Measurements from ENCODE around the gene THYN1. TPM values are rescaled to one million over a fixed set of nuclear protein-coding genes. Genes with fewer than 3 reads are reported as not detected.

THYN1 gene
- total and polyA plus RNA-seq, 2 donors (not counting 1 experiment from before 2014, with no cell fraction given), result 54.9 to 88.7 TPM

DNA sequence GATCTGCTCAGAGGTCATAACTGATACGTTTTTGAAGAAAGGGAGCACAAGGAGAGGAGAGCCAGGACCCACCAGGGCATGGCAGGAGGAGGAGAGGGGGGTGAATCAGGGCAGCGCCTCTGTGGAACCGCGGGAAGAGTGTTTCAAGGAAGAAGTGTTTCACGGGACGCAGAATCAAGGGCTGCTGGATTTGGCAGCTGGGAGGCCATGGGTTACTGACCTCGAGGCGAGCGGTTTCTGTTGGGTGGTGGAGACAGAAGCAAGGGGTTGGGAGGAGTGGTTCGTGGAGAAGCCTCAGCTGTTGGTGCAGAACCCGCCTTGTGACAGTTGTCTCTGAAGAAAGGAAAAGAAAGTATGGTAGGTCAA is 15.6 kb downstream of the THYN1 start:
- Histone ChIP-seq H3K4me2 (ENCODE audit: extremely low read depth, insufficient read depth, low read length) (no peak overlapping the region), H3K36me3 (ENCODE audit: control insufficient read depth, insufficient read depth, low read length) (peaks cover 3% of the 10 kb centered on the region), H3K27ac (ENCODE audit: insufficient read depth, low read length) (no peak overlapping the region), H3K9ac (ENCODE audit: insufficient read depth, low read length) (no peak overlapping the region), H3K9me3 (ENCODE audit: control insufficient read depth, insufficient read depth, low read depth, low read length) (no peaks in the 10 kb centered on the region), H3K27me3 (ENCODE audit: control insufficient read depth, insufficient read depth, low read length) (no peaks in the 10 kb centered on the region), H3K79me2 (ENCODE audit: control insufficient read depth, insufficient read depth, low read length) (peaks cover 3% of the 10 kb centered on the region), H3K4me3 (replicated peaks in 1 of 4; ENCODE audit: control extremely low read depth in 1 of 4, insufficient read depth in 1 of 4, low read depth in 3 of 4, low read length in 4 of 4) (no peak overlapping the region), H4K20me1 (ENCODE audit: control insufficient read depth, extremely low read depth, insufficient read depth, low read length) (no peaks in the 10 kb centered on the region), H2AFZ (ENCODE audit: low read length) (no peak overlapping the region), H3K4me1 (ENCODE audit: control insufficient read depth, extremely low read depth, insufficient read depth, low read length) (no peaks in the 10 kb centered on the region)
- DNase-seq (ENCODE audit: low read depth in 2 of 2), result no peak
- TF ChIP-seq, protein P1, sequence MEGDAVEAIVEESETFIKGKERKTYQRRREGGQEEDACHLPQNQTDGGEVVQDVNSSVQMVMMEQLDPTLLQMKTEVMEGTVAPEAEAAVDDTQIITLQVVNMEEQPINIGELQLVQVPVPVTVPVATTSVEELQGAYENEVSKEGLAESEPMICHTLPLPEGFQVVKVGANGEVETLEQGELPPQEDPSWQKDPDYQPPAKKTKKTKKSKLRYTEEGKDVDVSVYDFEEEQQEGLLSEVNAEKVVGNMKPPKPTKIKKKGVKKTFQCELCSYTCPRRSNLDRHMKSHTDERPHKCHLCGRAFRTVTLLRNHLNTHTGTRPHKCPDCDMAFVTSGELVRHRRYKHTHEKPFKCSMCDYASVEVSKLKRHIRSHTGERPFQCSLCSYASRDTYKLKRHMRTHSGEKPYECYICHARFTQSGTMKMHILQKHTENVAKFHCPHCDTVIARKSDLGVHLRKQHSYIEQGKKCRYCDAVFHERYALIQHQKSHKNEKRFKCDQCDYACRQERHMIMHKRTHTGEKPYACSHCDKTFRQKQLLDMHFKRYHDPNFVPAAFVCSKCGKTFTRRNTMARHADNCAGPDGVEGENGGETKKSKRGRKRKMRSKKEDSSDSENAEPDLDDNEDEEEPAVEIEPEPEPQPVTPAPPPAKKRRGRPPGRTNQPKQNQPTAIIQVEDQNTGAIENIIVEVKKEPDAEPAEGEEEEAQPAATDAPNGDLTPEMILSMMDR (conservative IDR thresholded peaks at IDR 0.05 in 1 of 2, IDR thresholded peaks at IDR 0.05 in 1 of 2; ENCODE audit: low read depth in 1 of 2, low read length in 2 of 2), result no peak
- TF ChIP-seq EZH2 (IDR thresholded peaks at IDR 0.05; ENCODE audit: low read length, missing control alignments), result no peak

DNA sequence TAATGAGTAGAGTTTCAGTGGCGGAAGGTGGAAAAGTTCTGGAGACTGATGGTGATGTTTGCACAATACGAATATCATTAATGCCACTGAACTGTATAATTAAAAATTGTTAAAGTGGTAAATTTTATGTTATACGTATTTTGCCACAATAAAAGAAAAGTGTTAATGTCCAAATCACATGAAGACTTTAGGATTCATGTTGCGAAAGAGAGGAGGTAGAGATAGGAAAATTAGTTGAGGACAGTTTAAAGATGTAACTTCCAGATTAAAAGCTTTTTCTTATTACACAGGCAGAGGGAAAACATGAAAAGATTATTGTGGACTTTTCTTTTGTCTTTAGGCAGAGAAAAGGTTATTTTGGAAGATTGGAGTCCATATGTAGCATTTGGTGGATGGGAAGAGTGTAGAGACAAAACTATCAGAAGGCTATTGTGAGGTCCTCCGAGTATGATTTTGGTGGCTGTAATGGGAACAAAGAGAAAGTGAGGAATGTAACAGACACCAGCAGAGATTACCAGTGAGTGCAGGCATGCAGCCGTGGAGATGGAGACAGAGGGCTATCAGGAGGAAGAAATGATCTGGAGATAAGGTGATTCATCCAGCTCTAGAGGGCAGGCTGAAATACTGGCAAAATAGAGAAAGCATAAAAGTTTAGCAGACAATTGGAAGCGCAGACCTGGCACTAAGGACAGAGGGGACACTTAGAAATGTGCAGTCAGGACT is 16.2 kb downstream of the THYN1 start:
- TF ChIP-seq EZH2 (IDR thresholded peaks at IDR 0.05; ENCODE audit: low read length, missing control alignments), result no peak
- TF ChIP-seq, protein P1 (conservative IDR thresholded peaks at IDR 0.05 in 1 of 2, IDR thresholded peaks at IDR 0.05 in 1 of 2; ENCODE audit: low read depth in 1 of 2, low read length in 2 of 2), result no peak
- no peak overlapping the region for H3K4me2 ChIP-seq (ENCODE audit: extremely low read depth, insufficient read depth, low read length)
- H3K79me2 ChIP-seq (ENCODE audit: control insufficient read depth, insufficient read depth, low read length), result peaks cover 7% of the 10 kb centered on the region
- H3K4me3 ChIP-seq (replicated peaks in 1 of 4; ENCODE audit: control extremely low read depth in 1 of 4, insufficient read depth in 1 of 4, low read depth in 3 of 4, low read length in 4 of 4), result no peak overlapping the region
- no peak overlapping the region for H3K9ac ChIP-seq (ENCODE audit: insufficient read depth, low read length)
- H3K4me1 ChIP-seq (ENCODE audit: control insufficient read depth, extremely low read depth, insufficient read depth, low read length), result no peaks in the 10 kb centered on the region
- H2AFZ ChIP-seq (ENCODE audit: low read length), result no peak overlapping the region
- no peak for DNase-seq (ENCODE audit: low read depth in 2 of 2)
- H3K36me3 ChIP-seq (ENCODE audit: control insufficient read depth, insufficient read depth, low read length), result peaks cover 3% of the 10 kb centered on the region
- H4K20me1 ChIP-seq (ENCODE audit: control insufficient read depth, extremely low read depth, insufficient read depth, low read length), result no peaks in the 10 kb centered on the region
- H3K9me3 ChIP-seq (ENCODE audit: control insufficient read depth, insufficient read depth, low read depth, low read length), result no peaks in the 10 kb centered on the region
- H3K27me3 ChIP-seq (ENCODE audit: control insufficient read depth, insufficient read depth, low read length), result no peaks in the 10 kb centered on the region
- H3K27ac ChIP-seq (ENCODE audit: insufficient read depth, low read length), result no peak overlapping the region

- no peaks in the 10 kb centered on the region for H3K27me3 ChIP-seq (ENCODE audit: control insufficient read depth, insufficient read depth, low read length)
- DNase-seq (ENCODE audit: low read depth in 2 of 2), result no peak
- H3K36me3 ChIP-seq (ENCODE audit: control insufficient read depth, insufficient read depth, low read length), result peaks cover 3% of the 10 kb centered on the region
- H4K20me1 ChIP-seq (ENCODE audit: control insufficient read depth, extremely low read depth, insufficient read depth, low read length), result no peaks in the 10 kb centered on the region
- peaks cover 12% of the 10 kb centered on the region for H3K79me2 ChIP-seq (ENCODE audit: control insufficient read depth, insufficient read depth, low read length)
- no peak for TF ChIP-seq EZH2 (IDR thresholded peaks at IDR 0.05; ENCODE audit: low read length, missing control alignments)
- TF ChIP-seq, protein P1 (conservative IDR thresholded peaks at IDR 0.05 in 1 of 2, IDR thresholded peaks at IDR 0.05 in 1 of 2; ENCODE audit: low read depth in 1 of 2, low read length in 2 of 2), result no peak
- H3K4me2 ChIP-seq (ENCODE audit: extremely low read depth, insufficient read depth, low read length), result no peak overlapping the region
- no peaks in the 10 kb centered on the region for H3K4me1 ChIP-seq (ENCODE audit: control insufficient read depth, extremely low read depth, insufficient read depth, low read length)
- no peak overlapping the region for H3K9ac ChIP-seq (ENCODE audit: insufficient read depth, low read length)
- H3K4me3 ChIP-seq (replicated peaks in 1 of 4; ENCODE audit: control extremely low read depth in 1 of 4, insufficient read depth in 1 of 4, low read depth in 3 of 4, low read length in 4 of 4), result no peak overlapping the region
- no peak overlapping the region for H3K27ac ChIP-seq (ENCODE audit: insufficient read depth, low read length)
- no peaks in the 10 kb centered on the region for H3K9me3 ChIP-seq (ENCODE audit: control insufficient read depth, insufficient read depth, low read depth, low read length)
- no peak overlapping the region for H2AFZ ChIP-seq (ENCODE audit: low read length)
These were observed 17.8 kb downstream of the THYN1 start for GRCh38 chr11:134235399-134235798.
